BE2C (cell line): ENCODE measurements around the gene ELOVL1.

Experiments
- DNase-seq: peaks from one replicate; pipeline ENCODE4 v3.0.0-alpha.2; 2020
- H3K27me3 ChIP-seq: fragments of 250-450 bp; sonication (Bioruptor Pico); 2 replicates; pipeline ENCODE4 v1.5.1; 2020; ENCODE audit warnings: mild to moderate bottlenecking
- H3K36me3 ChIP-seq: fragments of 250-450 bp; sonication (Bioruptor Pico); 2 replicates; pipeline ENCODE4 v1.5.1; 2020; ENCODE audit warnings: mild to moderate bottlenecking
- H3K4me1 ChIP-seq: fragments of 250-450 bp; sonication (Bioruptor Pico); 2 replicates; pipeline ENCODE4 v1.5.1; 2020
- H3K4me3 ChIP-seq: 2 replicates; pipeline ENCODE4 v1.5.1; 2011; ENCODE audit warnings: low read depth, low read length
- H3K9me3 ChIP-seq: fragments of 250-450 bp; sonication (Bioruptor Pico); 2 replicates; pipeline ENCODE4 v1.5.1; 2020
- TF ChIP-seq, protein P1 (sequence below): IDR thresholded peaks from 2 replicates; pipeline ENCODE4 v1.5.1; 2012; ENCODE audit warnings: mild to moderate bottlenecking, low read depth, low read length

The ELOVL1 gene

DNA sequence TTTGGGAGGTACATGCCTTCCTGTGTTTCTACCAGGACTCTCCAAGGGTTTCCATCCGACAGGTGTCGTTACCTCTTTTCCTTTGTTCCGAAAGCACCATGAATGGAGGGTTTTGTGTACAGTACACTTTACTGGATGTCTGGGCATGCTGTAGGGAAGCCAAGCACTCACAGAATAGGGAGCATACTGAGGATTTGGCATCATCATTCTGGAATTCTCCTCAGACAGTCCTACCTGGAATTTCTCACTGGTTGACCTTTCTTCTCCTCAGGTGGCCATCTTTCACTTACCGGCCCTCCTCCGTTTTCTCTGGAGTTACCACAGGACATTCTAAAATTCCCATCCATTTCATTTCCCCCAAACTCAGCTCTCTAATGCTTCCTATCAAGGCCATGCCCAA lies 36.1 kb downstream of the ELOVL1 start:
- H3K4me1 ChIP-seq, result no peaks in the 10 kb centered on the region
- no peak overlapping the region for H3K4me3 ChIP-seq
- H3K9me3 ChIP-seq, result no peaks in the 10 kb centered on the region
- H3K27me3 ChIP-seq, result no peaks in the 10 kb centered on the region
- TF ChIP-seq, protein P1, sequence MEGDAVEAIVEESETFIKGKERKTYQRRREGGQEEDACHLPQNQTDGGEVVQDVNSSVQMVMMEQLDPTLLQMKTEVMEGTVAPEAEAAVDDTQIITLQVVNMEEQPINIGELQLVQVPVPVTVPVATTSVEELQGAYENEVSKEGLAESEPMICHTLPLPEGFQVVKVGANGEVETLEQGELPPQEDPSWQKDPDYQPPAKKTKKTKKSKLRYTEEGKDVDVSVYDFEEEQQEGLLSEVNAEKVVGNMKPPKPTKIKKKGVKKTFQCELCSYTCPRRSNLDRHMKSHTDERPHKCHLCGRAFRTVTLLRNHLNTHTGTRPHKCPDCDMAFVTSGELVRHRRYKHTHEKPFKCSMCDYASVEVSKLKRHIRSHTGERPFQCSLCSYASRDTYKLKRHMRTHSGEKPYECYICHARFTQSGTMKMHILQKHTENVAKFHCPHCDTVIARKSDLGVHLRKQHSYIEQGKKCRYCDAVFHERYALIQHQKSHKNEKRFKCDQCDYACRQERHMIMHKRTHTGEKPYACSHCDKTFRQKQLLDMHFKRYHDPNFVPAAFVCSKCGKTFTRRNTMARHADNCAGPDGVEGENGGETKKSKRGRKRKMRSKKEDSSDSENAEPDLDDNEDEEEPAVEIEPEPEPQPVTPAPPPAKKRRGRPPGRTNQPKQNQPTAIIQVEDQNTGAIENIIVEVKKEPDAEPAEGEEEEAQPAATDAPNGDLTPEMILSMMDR, result no peak
- no peaks in the 10 kb centered on the region for H3K36me3 ChIP-seq
- DNase-seq, result no peak

DNA sequence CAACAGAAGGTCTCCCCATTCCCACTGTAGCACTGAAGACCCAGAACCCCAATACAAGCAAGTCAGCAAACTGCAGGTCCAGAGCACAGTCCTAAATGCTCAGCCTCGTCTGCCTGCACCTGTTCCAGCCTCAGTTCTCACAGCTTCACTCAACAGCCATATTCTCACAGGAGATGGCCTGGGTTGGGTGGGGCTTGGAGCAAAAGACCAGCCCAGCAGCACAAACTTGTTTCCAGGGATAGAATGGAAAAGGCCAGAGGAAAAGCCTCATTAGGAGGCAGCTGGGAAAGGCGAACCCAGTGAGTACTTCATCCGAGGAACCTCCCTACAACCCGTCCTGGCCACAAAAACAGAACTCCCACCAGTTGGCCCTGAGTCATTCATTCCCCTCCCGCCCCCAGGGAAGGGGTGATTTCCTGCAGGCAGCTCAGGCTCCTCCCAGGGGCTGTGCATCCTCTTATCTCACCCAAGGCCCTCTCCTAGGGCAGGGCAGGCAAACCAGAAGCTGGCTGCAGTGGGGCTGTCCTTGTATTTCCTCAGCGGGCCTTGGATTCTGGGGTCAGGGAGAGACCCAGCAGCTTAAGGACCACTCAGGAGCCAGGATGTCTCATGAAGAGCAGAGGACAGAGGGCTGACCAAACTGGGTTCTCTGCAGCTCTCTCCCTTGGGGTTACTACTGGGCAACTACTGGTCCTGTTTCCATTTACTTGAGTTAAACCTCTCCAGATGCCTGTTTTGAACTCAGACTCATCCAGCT lies 37.6 kb downstream of the ELOVL1 start:
- peak; percentile 38 for DNase-seq
- no peaks in the 10 kb centered on the region for H3K9me3 ChIP-seq
- no peak overlapping the region for H3K4me3 ChIP-seq
- H3K27me3 ChIP-seq, result no peaks in the 10 kb centered on the region
- no peaks in the 10 kb centered on the region for H3K4me1 ChIP-seq
- H3K36me3 ChIP-seq, result no peaks in the 10 kb centered on the region
- TF ChIP-seq, protein P1, result no peak

DNA sequence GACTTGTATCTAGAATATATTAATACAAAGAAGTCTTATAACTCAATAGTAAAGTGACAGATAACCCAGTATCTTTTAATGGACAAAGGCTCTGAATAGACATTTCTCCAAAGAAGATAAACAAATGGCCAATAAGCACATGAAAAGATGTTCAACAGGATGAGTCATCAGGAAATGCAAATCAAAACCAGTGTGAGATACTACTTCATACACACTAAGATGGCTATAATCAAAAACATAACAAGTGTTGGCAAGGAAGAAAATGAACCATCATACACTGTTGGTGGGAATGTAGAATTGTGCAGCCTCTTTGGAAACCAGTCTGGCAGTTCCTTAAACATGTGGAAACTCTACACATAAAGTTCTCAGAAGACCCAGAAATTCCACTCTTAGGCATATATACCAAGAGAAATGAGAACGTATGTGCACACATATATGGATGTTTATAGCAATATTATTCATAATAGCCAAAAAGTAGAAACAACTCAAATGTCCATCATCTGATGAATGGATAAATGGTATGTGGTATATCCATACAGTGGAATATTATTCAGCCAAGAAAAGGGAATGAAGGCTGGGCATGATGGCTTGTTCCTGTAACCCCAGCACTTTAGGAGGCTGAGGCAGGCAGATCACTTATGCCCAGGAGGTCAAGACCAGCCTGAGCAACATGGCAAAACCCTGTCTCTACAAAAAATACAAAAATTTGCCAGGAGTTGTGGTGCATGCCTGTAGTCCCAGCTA lies 40.1 kb downstream of the ELOVL1 start:
- Histone ChIP-seq H3K9me3 (no peaks in the 10 kb centered on the region), H3K27me3 (no peaks in the 10 kb centered on the region), H3K4me3 (no peak overlapping the region), H3K4me1 (no peaks in the 10 kb centered on the region), H3K36me3 (no peaks in the 10 kb centered on the region)
- no peak for DNase-seq
- TF ChIP-seq, protein P1, result no peak

DNA sequence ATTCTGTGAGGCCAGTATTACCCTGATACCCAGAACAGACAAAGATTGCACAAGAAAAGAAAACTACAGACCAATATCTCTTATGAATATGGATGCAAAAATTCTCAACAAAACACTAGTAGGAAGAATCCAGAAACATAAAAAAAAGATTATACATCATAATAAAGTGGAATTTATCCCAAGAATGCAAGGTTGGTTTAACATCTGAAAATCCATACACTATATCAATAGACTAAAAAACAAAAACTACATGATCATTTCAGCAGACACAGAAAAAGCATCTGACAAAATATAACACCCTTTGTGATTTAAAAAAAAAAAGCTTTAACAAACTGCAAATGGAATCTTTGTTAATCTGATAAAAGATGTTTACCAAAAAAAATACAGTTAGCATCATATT lies 42.4 kb downstream of the ELOVL1 start:
- no peaks in the 10 kb centered on the region for H3K36me3 ChIP-seq
- no peaks in the 10 kb centered on the region for H3K27me3 ChIP-seq
- TF ChIP-seq, protein P1, result no peak
- H3K9me3 ChIP-seq, result no peaks in the 10 kb centered on the region
- DNase-seq, result no peak
- no peak overlapping the region for H3K4me3 ChIP-seq
- no peaks in the 10 kb centered on the region for H3K4me1 ChIP-seq

DNA sequence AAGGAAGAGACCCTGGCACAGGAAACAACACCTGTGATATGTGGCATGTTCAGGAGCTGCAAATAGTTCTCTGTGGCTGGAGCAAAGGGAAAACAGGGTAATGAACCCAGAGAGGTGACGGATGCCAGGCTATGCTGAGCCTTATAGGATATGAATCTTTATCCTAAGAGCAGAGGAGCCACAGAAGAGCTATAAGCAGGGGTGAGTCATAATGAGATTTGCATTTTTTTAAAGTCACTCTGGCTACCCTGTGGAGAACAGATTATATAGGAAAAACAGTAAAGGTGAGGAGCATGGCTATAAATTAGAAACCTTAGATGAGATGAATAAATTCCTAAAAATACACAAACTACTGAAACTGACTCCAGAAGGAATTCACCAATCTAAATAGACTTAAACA lies 43.0 kb downstream of the ELOVL1 start:
- TF ChIP-seq, protein P1, result no peak
- Histone ChIP-seq H3K36me3 (no peaks in the 10 kb centered on the region), H3K27me3 (no peaks in the 10 kb centered on the region), H3K9me3 (no peaks in the 10 kb centered on the region), H3K4me3 (no peak overlapping the region), H3K4me1 (no peaks in the 10 kb centered on the region)
- DNase-seq, result no peak

DNA sequence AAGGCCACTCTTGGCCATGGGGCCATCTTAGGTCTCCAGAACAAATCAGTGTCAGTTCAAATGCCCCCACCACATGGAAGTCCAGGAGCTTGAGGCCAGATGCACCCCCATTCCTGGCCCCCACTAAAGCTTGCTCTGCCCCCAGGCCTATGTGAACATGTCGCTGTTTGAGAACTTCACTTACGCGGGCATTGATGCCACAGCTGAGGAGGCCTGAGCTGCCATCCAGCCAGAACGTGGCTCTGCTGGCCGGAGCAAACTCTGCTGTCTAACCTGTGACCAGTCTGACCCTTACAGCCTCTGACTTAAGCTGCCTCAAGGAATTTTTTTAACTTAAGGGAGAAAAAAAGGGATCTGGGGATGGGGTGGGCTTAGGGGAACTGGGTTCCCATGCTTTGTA lies 45.3 kb downstream of the ELOVL1 start:
- Histone ChIP-seq H3K4me1 (no peaks in the 10 kb centered on the region), H3K9me3 (no peaks in the 10 kb centered on the region), H3K36me3 (no peaks in the 10 kb centered on the region), H3K27me3 (no peaks in the 10 kb centered on the region), H3K4me3 (no peak overlapping the region)
- TF ChIP-seq, protein P1, result no peak
- DNase-seq, result no peak
